HepG2 (cell line): ENCODE results near the gene MYO18B. TPM values are rescaled to one million over a fixed set of nuclear protein-coding genes. Genes with fewer than 3 reads are reported as not detected.

ENCODE experiments used
- ATAC-seq: fragments of 200-7000 bp; cut with Tn5 transposase; 3 replicates; pipeline ENCODE4 v1.9.1; 2020; ENCODE audit warnings: mild to moderate bottlenecking, moderate library complexity
- BruUV-seq: library from RNA; stranded (reverse); fragments of 400-500 nt; replicated peaks from 2 replicates; lab custom pipeline; 2021; lab: Mats Ljungman, UMichigan
- CTCF ChIA-PET: fragments of 300-600 bp; formaldehyde crosslinking; extraction: SDS; loops from one replicate; lab custom pipeline; 2021; ENCODE audit warnings: low total read pairs, inconsistent platforms, low intra/inter-chr PET ratio; lab: Yijun Ruan, JAX
- POLR2A ChIA-PET: fragments of 350-600 bp; sonication (Branson Sonifier 250); formaldehyde crosslinking; loops from one replicate; lab custom pipeline; 2020; ENCODE audit warnings: antibody characterized with exemption, inconsistent platforms; lab: Yijun Ruan, JAX
- DNase-seq: peaks from one replicate; pipeline ENCODE4 v3.0.0-alpha.2; 2015; ENCODE audit warnings: low spot score
- FAIRE-seq: peaks from 3 replicates; lab custom pipeline; 2011; peaks lifted over from hg19 to GRCh38; lab: Jason Lieb, UNC
- H2AFZ ChIP-seq: one replicate; pipeline ENCODE4 v1.6.1; 2011; ENCODE audit warnings: low read length, inconsistent platforms
- H3K27ac ChIP-seq: fragments of 300-600 bp; 3 replicates; pipeline ENCODE4 v1.8.0; 2011; ENCODE audit warnings: mixed run types, mild to moderate bottlenecking, mixed read lengths, low read length, inconsistent platforms; ENCODE audit not compliant: insufficient read depth; ENCODE audit errors: extremely low read length
- H3K27me3 ChIP-seq, 2 experiments: fragments of 200-600 bp in 1 of 2; 2 replicates in 1 of 2; 3 replicates in 1 of 2; pipeline versions ENCODE4 v1.6.0 to v1.8.0; 2011; ENCODE audit warnings: low read length in 2 of 2, mild to moderate bottlenecking in 2 of 2, moderate library complexity in 2 of 2, inconsistent platforms in 1 of 2; ENCODE audit not compliant: insufficient read depth in 2 of 2, control insufficient read depth in 1 of 2
- H3K36me3 ChIP-seq, 2 experiments: fragments of 200-600 bp in 1 of 2; replicated peaks in 1 of 2; 2 replicates in 1 of 2; 3 replicates in 1 of 2; pipeline versions ENCODE4 v1.5.1 to v1.8.0; 2011; ENCODE audit warnings: low read length in 2 of 2, inconsistent platforms in 1 of 2; ENCODE audit not compliant: insufficient read depth in 2 of 2, control insufficient read depth in 1 of 2
- H3K4me1 ChIP-seq: 2 replicates; pipeline ENCODE4 v1.5.1; 2012; ENCODE audit warnings: low read length, inconsistent platforms; ENCODE audit not compliant: insufficient read depth
- H3K4me2 ChIP-seq: 2 replicates; pipeline ENCODE4 v1.6.0; 2011; ENCODE audit warnings: low read depth, low read length, inconsistent platforms
- H3K4me3 ChIP-seq, 3 experiments: fragments of 200-600 bp in 1 of 3; sonication (generic), shearing (Covaris generic) in 1 of 3; replicated peaks in 1 of 3; 2 replicates each; pipeline ENCODE4 v1.5.1; 2011 to 2016; ENCODE audit warnings: low read length in 3 of 3, inconsistent platforms in 2 of 3, low read depth in 2 of 3, mild to moderate bottlenecking in 2 of 3, control low read depth in 1 of 3, mixed read lengths in 1 of 3; ENCODE audit not compliant: insufficient read depth in 1 of 3
- H3K79me2 ChIP-seq: one replicate; pipeline ENCODE4 v1.6.1; 2011; ENCODE audit warnings: low read length, inconsistent platforms; ENCODE audit not compliant: insufficient read depth
- H3K9ac ChIP-seq: 2 replicates; pipeline ENCODE4 v1.6.0; 2011; ENCODE audit warnings: mild to moderate bottlenecking, low read depth, low read length, inconsistent platforms; ENCODE audit not compliant: insufficient read depth
- H3K9me3 ChIP-seq: 2 replicates; pipeline ENCODE4 v1.5.1; 2012; ENCODE audit warnings: mild to moderate bottlenecking, low read length
- H4K20me1 ChIP-seq: 2 replicates; pipeline ENCODE4 v1.6.0; 2011; ENCODE audit warnings: inconsistent platforms, mild to moderate bottlenecking, low read length, moderate library complexity; ENCODE audit not compliant: insufficient read depth
- EP300 ChIP-seq, 3 experiments: sonication (generic) in 1 of 3; formaldehyde crosslinking in 1 of 3; IDR thresholded peaks; 2 replicates each; pipeline versions ENCODE4 v1.5.1 to v1.6.1; 2011 to 2020; ENCODE audit warnings: low read depth in 2 of 3, low read length in 2 of 3, borderline replicate concordance in 1 of 3, improper control_type of control experiment in 1 of 3, mild to moderate bottlenecking in 1 of 3, missing genetic modification reagents in 1 of 3, moderate library complexity in 1 of 3
- HIVEP1 ChIP-seq: sonication (generic); formaldehyde crosslinking; IDR thresholded peaks from 2 replicates; pipeline ENCODE4 v1.4.0; 2020; ENCODE audit warnings: mild to moderate bottlenecking, missing genetic modification reagents
- YY1 ChIP-seq: IDR thresholded peaks from 2 replicates; pipeline ENCODE4 v1.6.1; 2011; ENCODE audit warnings: low read length, low read depth, moderate library complexity, mild to moderate bottlenecking; ENCODE audit not compliant: insufficient read depth, insufficient replicate concordance
- ZNF121 ChIP-seq: sonication (generic); formaldehyde crosslinking; IDR thresholded peaks from 2 replicates; pipeline ENCODE4 v1.5.0; 2020; ENCODE audit warnings: mild to moderate bottlenecking, missing genetic modification reagents
- ZNF24 ChIP-seq: fragments of 450-650 bp; IDR thresholded peaks from 2 replicates; pipeline ENCODE4 v1.6.1; 2017; ENCODE audit warnings: antibody characterized with exemption, mild to moderate bottlenecking
- ZNF670 ChIP-seq: sonication (generic); formaldehyde crosslinking; IDR thresholded peaks from 2 replicates; pipeline ENCODE4 v1.8.0; 2022; ENCODE audit warnings: mild to moderate bottlenecking, missing genetic modification reagents, borderline replicate concordance
- ZNF879 ChIP-seq: sonication (generic); formaldehyde crosslinking; IDR thresholded peaks from 2 replicates; pipeline ENCODE4 v1.8.1; 2023; ENCODE audit warnings: missing genetic modification reagents
- ZSCAN31 ChIP-seq: sonication (generic); formaldehyde crosslinking; IDR thresholded peaks from 2 replicates; pipeline ENCODE4 v1.5.0; 2020; ENCODE audit warnings: low read depth, mild to moderate bottlenecking, missing genetic modification reagents
- WGBS: methylation state at CpG from one replicate; pipeline ENCODE4 v1.1.6; 2017; ENCODE audit warnings: low lambda C conversion rate; 5-methylcytosine and 5-hydroxymethylcytosine counted together
- in situ Hi-C: cut with HindIII; loops from 2 replicates; pipeline ENCODE4 v1.10.0; 2017; ENCODE audit warnings: low pct_unique_long_range_greater_than_20kb; ENCODE audit not compliant: extremely low pct_ligation_motif_present
- intact Hi-C: fragments of 100-400 bp; cut with micrococcal nuclease; formaldehyde crosslinking; loops from one replicate; pipeline ENCODE4 v1.10.0; 2022; ENCODE audit not compliant: unreplicated experiment
- polyA plus RNA-seq, 8 experiments: library from polyadenylated mRNA; depleted of rRNA in 3 of 8; stranded (reverse) in 7 of 8; unstranded in 1 of 8; fragments of >200 nt; fragmentation: Illumina TruSeq in 4 of 8; extraction: Trizol in 4 of 8; gene quantifications; 2 replicates each; pipeline versions ENCODE4 v1.2.1 to v1.2.3, GENCODE V29; 2011 to 2016; ENCODE audit warnings: low read depth in 4 of 8, missing spikeins in 1 of 8, mixed read lengths in 1 of 8; ENCODE audit not compliant: insufficient read depth in 1 of 8
- total RNA-seq, 5 experiments: library from RNA; depleted of rRNA; stranded (reverse); fragments of >200 nt; fragmentation: Illumina TruSeq; extraction: Trizol; gene quantifications; 2 replicates each; pipeline ENCODE4 v1.2.3, GENCODE V29; 2016; ENCODE audit warnings: low read depth in 1 of 5
- TF ChIP-seq, protein P1 (sequence below), 2 experiments: sonication (generic) in 1 of 2; formaldehyde crosslinking in 1 of 2; IDR thresholded peaks; 2 replicates each; pipeline versions ENCODE4 v1.5.1 to v1.6.1; 2011 to 2020; ENCODE audit warnings: borderline replicate concordance in 1 of 2, low read depth in 1 of 2, low read length in 1 of 2, mild to moderate bottlenecking in 1 of 2, missing genetic modification reagents in 1 of 2, moderate library complexity in 1 of 2
- TF ChIP-seq, protein P2 (sequence below): sonication (generic); formaldehyde crosslinking; IDR thresholded peaks from 2 replicates; pipeline ENCODE4 v1.4.0; 2020; ENCODE audit warnings: mild to moderate bottlenecking, missing genetic modification reagents
- TF ChIP-seq, protein P3 (sequence below): conservative IDR thresholded peaks from 2 replicates; pipeline ENCODE4 v1.6.1; 2018; ENCODE audit warnings: missing genetic modification reagents

MYO18B gene
- total and polyA plus RNA-seq, 2 of the 13 experiments (the other 11 are each of a cell fraction or from before 2014, with no cell fraction given) = 0.01 TPM; not detected in 1

DNA sequence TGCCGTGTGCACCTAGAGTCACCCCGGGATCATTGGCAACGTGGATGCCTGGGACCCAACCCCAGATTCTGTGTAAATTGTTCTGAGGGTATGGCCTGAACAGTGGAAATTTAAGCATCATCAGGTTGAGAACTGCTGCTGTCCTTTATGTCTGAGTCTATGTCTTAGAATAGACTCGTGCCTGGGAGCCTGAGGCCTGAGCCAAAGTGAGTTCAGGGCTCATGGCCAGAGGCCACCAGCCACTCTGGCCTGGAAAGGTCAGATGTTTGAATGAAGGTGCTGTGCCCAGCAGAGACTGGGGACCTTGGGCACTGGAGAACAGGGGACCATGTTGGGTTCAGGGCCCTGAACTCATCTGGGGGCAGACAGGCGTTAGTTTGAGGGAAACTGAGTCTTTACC lies 91.1 kb downstream of the MYO18B start:
- no peak for FAIRE-seq
- TF ChIP-seq, protein P1, sequence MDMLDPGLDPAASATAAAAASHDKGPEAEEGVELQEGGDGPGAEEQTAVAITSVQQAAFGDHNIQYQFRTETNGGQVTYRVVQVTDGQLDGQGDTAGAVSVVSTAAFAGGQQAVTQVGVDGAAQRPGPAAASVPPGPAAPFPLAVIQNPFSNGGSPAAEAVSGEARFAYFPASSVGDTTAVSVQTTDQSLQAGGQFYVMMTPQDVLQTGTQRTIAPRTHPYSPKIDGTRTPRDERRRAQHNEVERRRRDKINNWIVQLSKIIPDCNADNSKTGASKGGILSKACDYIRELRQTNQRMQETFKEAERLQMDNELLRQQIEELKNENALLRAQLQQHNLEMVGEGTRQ (IDR thresholded peaks at IDR 0.05; ENCODE audit: low read depth, low read length) = no peak
- TF ChIP-seq, protein P1 (CRISPR knock-in tag; IDR thresholded peaks at IDR 0.05; ENCODE audit: borderline replicate concordance) = no peak
- TF ChIP-seq ZNF879 = no peak
- no peak for TF ChIP-seq EP300 (IDR thresholded peaks at IDR 0.05; ENCODE audit: low read depth in 2 of 2, low read length in 2 of 2)
- no peak for TF ChIP-seq EP300 (CRISPR knock-in tag; IDR thresholded peaks at IDR 0.05; ENCODE audit: borderline replicate concordance)
- DNase-seq = no peak
- Histone ChIP-seq H3K9ac (no peak overlapping the region), H2AFZ (no peak overlapping the region), H3K4me2 (no peak overlapping the region), H3K27me3 (peaks cover 0 to 6% of the 10 kb centered on the region in 2 experiments; a peak in 3 of 5 replicates), H3K36me3 (no peaks in the 10 kb centered on the region), H4K20me1 (no peaks in the 10 kb centered on the region), H3K4me3 (no peak overlapping the region), H3K9me3 (peaks cover 7% of the 10 kb centered on the region), H3K79me2 (no peaks in the 10 kb centered on the region), H3K4me1 (0 out of 2 replicates have a peak, but pooled peaks cover 7% of the 10 kb centered on the region), H3K27ac (no peak overlapping the region)
- BruUV-seq = no TSS peak
- intact Hi-C loops (no loop called here), in situ Hi-C loops (no loop called here)
- POLR2A ChIA-PET = no interaction called here
- WGBS = 44% methylated on average over 3 of the region's 5 CpGs
- CTCF ChIA-PET = no interaction called here
- no peak for ATAC-seq

DNA sequence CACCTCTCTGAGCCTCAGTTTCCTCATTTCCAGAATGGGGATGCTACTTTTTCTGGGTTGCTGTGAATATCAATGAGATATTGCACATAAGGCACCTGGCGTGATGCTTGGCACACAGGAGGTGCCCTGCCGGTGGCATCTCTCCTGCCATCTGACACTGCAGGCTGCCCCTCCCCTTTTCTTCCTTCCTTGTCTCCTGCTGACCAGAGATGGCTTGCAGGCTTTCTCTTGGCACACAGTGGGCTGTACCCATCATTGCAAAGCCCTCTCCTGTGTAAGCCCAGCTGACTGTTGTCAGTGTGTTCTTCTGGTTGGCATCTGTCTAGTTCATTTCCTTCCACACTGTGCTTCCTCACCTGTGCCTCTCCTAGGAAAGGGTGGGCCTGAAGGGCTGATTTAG lies 91.7 kb downstream of the MYO18B start:
- no peak overlapping the region for H3K9ac ChIP-seq
- WGBS = 0% methylated on average over 2 of the region's 2 CpGs
- no peaks in the 10 kb centered on the region for H3K79me2 ChIP-seq
- H3K9me3 ChIP-seq = peaks cover 7% of the 10 kb centered on the region
- CTCF ChIA-PET = no interaction called here
- intact Hi-C loops = no loop called here
- no peaks in the 10 kb centered on the region for H3K36me3 ChIP-seq
- DNase-seq (no peak), ATAC-seq (no peak), FAIRE-seq (no peak)
- no peaks in the 10 kb centered on the region for H4K20me1 ChIP-seq
- 0 out of 2 replicates have a peak, but pooled peaks cover 7% of the 10 kb centered on the region for H3K4me1 ChIP-seq
- no TSS peak for BruUV-seq
- no peak overlapping the region for H3K27ac ChIP-seq
- H2AFZ ChIP-seq = no peak overlapping the region
- H3K27me3 ChIP-seq = peaks cover 0 to 6% of the 10 kb centered on the region in 2 experiments; a peak in 3 of 5 replicates
- POLR2A ChIA-PET = no interaction called here
- no peak overlapping the region for H3K4me3 ChIP-seq
- no peak overlapping the region for H3K4me2 ChIP-seq
- in situ Hi-C loops = no loop called here
- TF ChIP-seq, protein P2, sequence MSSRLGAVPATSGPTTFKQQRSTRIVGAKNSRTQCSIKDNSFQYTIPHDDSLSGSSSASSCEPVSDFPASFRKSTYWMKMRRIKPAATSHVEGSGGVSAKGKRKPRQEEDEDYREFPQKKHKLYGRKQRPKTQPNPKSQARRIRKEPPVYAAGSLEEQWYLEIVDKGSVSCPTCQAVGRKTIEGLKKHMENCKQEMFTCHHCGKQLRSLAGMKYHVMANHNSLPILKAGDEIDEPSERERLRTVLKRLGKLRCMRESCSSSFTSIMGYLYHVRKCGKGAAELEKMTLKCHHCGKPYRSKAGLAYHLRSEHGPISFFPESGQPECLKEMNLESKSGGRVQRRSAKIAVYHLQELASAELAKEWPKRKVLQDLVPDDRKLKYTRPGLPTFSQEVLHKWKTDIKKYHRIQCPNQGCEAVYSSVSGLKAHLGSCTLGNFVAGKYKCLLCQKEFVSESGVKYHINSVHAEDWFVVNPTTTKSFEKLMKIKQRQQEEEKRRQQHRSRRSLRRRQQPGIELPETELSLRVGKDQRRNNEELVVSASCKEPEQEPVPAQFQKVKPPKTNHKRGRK (CRISPR knock-in tag) = no peak
- TF ChIP-seq ZNF670 (CRISPR knock-in tag) (no peak), HIVEP1 (CRISPR knock-in tag) (no peak), YY1 (no peak), ZNF121 (CRISPR knock-in tag) (no peak), ZNF24 (no peak), ZSCAN31 (CRISPR knock-in tag) (no peak)
- TF ChIP-seq, protein P3, sequence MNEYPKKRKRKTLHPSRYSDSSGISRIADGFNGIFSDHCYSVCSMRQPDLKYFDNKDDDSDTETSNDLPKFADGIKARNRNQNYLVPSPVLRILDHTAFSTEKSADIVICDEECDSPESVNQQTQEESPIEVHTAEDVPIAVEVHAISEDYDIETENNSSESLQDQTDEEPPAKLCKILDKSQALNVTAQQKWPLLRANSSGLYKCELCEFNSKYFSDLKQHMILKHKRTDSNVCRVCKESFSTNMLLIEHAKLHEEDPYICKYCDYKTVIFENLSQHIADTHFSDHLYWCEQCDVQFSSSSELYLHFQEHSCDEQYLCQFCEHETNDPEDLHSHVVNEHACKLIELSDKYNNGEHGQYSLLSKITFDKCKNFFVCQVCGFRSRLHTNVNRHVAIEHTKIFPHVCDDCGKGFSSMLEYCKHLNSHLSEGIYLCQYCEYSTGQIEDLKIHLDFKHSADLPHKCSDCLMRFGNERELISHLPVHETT (CRISPR knock-in tag) = no peak
